IPS DF 4.7 (cell line): Measurements from ENCODE around the gene FUT7.

Source experiments
- DNase-seq: peaks from one replicate; pipeline ENCODE4 v3.0.0-alpha.2; 2013; ENCODE audit warnings: low spot score; ENCODE audit errors: extremely low read depth

Gene FUT7

DNA sequence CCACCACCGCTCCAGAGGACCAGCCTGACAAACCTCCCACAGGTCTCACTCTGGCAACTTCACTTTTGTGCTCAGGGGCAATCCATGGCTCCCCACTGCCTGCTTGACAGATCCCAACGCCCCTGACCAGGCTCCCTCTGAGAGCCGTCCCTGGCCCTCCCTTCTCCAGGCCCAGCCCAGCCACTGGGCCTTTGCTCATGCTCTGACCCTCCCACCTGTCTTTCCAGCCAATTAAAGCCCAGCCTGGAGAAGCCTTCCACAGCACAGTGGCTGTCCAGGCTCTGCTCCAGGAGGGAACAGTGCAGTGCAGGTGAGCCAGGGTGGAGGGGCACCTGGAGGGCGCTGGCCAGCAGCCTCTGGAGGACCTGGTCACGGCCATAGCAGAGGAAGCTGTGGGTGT is 18.7 kb upstream of the FUT7 start:
- no peak for DNase-seq

DNA sequence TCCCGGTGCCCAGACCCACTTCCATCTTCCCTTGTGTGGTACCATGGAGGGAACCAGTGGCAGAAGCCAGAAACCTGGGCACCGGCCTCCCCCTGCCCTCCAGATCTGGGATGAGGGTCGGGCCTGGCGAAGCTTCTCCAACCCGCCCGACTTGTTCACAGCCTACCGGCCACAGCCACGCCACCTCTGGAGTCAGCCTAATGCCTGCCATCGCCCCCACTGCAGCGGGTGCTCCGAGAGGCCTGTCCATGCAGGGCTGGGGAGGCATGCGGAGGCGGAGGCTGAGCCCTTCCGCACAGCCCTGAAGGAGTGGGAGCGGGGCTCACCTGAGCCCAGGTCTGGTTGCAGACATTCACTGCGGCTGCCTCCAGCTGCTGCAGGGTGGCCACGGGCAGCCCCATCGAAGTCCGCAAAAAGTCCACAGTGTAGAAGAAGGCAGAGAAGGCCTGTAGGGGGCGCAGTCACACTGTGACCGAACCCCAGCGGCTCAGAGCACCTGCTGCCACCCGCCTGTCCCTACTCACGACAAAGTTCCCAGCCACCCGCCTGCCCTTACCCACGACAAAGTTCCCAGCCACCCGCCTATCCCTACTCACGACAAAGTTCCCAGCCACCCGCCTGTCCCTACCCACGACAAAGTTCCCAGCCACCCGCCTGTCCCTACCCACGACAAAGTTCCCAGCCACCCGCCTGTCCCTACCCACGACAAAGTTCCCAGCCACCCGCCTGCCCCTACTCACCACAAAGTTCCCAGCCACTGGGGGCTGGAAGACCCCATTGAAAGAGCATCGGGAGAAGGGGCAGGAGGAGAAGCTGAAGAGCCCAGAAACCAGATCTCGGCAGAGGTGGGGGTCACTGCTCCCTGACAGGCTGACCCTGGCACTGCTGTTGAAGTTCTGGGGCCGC is 17.9 kb upstream of the FUT7 start:
- DNase-seq = no peak

DNA sequence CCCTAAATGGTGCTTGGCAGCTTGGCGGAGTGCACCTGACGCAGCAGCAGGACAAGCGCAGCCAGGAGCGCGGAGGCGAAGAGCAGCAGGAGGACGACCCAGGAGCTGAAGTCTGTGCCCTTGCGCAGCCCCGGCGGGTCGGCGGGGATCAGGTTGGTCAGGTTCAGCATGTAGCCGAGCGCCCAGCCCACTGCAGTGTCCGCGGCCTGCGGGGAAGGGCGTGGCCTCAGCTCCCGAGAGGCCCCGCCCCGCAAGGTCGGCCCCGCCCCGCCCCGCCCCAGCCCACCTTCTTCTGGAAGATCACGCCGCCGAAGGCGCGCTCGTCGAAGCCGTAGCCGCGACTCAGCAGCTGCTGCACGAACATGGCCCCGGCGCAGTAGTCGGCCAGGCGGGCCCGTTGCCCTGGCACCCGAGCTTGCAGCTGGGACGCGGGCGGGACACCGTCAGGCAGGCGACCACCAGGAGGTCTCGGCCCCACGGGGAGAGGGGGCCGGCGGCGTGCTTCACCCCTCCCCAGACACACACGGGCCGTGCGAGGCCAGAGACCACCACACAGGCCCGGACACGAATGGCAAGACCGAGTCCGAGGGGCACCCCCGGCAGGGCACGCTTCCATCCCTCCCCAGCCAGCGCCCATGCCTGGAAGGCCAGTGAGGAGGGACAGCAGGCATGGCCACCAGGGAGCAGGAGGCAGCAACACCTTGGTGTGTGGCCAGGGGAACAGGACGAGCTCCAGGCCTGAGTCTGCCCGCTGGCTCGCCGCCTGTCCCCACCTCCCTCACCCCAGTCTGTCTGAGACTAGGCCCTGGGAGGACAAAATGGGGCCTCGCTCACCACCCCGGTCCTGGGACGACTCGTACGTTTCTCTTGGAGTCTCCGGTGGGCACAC is 17.0 kb upstream of the FUT7 start:
- DNase-seq = no peak

- no peak for DNase-seq
Measured at GRCh38 chr9:137046088-137046787, 14.3 kb upstream of the FUT7 start, which contains the start of gene NPDC1. TSS of gene NPDC1 (minus strand) at chr9:137046177. CDS start at chr9:137045989, 188 bp downstream.

GRCh38 chr9:137045294-137046087 is 13.6 kb upstream of the FUT7 start:
- no peak for DNase-seq

GRCh38 chr9:137044502-137045177 is 12.8 kb upstream of the FUT7 start:
- DNase-seq = no peak

DNA sequence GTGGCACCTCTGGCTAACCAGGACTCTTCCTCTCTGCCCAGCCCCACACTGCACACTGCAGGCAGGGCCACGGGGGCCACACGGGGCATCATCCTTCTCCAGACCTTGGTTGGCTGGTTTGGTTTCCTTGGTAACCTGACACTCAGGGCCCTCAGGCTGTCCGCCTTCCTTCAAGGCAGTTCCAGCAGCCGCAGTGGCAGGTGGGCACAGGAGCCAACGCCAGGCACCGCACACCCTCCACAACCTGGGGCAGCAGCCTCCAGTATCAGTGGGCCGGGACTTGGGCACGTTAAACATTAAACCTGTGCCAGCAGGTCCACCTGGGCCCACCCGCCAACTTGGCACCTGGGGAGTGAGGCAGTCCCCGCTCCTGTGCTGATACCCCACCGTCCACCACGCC is 12.1 kb upstream of the FUT7 start:
- no peak for DNase-seq

- no peak for DNase-seq
Measured at GRCh38 chr9:137042751-137043727, 11.2 kb upstream of the FUT7 start.

GRCh38 chr9:137041124-137041523 is 9.2 kb upstream of the FUT7 start:
- DNase-seq = no peak

GRCh38 chr9:137040568-137040967 is 8.7 kb upstream of the FUT7 start:
- no peak for DNase-seq

GRCh38 chr9:137039611-137040366 is 7.9 kb upstream of the FUT7 start:
- no peak for DNase-seq

DNA sequence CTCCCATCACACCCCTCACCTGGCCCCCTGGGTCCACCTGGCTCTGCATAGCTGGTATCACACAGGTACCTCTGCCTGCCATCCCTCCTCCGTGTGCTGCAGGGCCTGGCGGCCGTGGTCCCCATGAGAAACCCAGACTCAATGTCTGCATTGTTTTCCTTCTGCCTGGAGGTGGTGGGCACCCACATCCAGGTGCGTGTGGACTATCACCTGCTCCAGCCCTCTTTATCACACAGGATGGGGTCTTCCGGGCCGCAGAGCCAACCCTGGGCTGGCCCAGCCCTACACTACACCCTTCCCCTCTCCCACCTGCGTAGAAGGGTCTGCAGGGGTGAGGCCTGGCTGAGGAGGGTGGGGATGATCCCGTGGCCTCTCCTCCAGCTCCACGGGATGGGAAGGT is 7.0 kb upstream of the FUT7 start:
- DNase-seq = no peak

- no peak for DNase-seq
Measured at GRCh38 chr9:137037483-137037882, 5.6 kb upstream of the FUT7 start.

GRCh38 chr9:137037035-137037434 is 5.1 kb upstream of the FUT7 start:
- no peak for DNase-seq

DNA sequence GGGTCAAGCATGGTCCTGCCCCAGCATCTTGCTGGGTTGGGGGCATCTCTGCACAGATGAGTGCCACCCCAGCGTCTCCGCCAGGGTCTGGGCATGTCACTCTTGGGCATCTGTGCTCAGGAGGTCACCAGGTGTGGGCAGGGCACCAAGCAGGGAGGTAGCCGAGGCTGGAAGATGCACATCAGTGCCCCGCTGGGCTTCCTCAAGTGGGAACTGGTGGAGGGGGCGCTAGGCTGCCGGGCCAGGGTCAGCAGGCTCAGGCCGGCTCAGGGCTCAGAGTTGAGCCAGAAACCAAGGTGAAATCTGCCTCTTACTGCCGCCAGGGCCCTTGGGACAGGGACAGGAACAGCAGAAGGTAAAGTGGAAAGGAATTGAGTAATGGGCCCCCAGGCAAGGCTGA is 4.0 kb upstream of the FUT7 start:
- DNase-seq = no peak

GRCh38 chr9:137035507-137035834 is 3.6 kb upstream of the FUT7 start:
- DNase-seq = no peak

- DNase-seq = no peak
Measured at GRCh38 chr9:137034709-137035506, 3.0 kb upstream of the FUT7 start.
